Measurements from ENCODE around the gene TMBIM1. TPM values are rescaled to one million over a fixed set of nuclear protein-coding genes. Genes with fewer than 3 reads are reported as not detected.

Gene TMBIM1
- total RNA-seq, 4 donors from 2014 or later: 205 to 318 (median 287) TPM

- 33 to 44% methylated on average over 16 of the region's 16 CpGs for WGBS, 2 donors
- no peak for DNase-seq (ENCODE audit: low spot score in 2 of 2)
- H3K4me3 ChIP-seq (ENCODE audit: low read depth, poor library complexity, severe bottlenecking): no peak overlapping the region
- intact Hi-C loops (cut with DNase I; ENCODE audit: low total_unique reads): no loop called here
- no peak for TF ChIP-seq POLR2A (IDR thresholded peaks at IDR 0.05)
- TF ChIP-seq, protein P1, sequence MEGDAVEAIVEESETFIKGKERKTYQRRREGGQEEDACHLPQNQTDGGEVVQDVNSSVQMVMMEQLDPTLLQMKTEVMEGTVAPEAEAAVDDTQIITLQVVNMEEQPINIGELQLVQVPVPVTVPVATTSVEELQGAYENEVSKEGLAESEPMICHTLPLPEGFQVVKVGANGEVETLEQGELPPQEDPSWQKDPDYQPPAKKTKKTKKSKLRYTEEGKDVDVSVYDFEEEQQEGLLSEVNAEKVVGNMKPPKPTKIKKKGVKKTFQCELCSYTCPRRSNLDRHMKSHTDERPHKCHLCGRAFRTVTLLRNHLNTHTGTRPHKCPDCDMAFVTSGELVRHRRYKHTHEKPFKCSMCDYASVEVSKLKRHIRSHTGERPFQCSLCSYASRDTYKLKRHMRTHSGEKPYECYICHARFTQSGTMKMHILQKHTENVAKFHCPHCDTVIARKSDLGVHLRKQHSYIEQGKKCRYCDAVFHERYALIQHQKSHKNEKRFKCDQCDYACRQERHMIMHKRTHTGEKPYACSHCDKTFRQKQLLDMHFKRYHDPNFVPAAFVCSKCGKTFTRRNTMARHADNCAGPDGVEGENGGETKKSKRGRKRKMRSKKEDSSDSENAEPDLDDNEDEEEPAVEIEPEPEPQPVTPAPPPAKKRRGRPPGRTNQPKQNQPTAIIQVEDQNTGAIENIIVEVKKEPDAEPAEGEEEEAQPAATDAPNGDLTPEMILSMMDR (IDR thresholded peaks at IDR 0.05): no peak
Measured at GRCh38 chr2:218284106-218284811, 8.0 kb downstream of the TMBIM1 start.

- DNase-seq (ENCODE audit: low spot score in 2 of 2): no peak
- TF ChIP-seq, protein P1 (IDR thresholded peaks at IDR 0.05): no peak
- no peak for TF ChIP-seq POLR2A (IDR thresholded peaks at IDR 0.05)
- intact Hi-C loops (cut with DNase I; ENCODE audit: low total_unique reads): no loop called here
- H3K4me3 ChIP-seq (ENCODE audit: low read depth, poor library complexity, severe bottlenecking): no peak overlapping the region
- WGBS, 2 donors: 22 to 31% methylated on average over 17 of the region's 17 CpGs
Measured at GRCh38 chr2:218282173-218282991, 9.9 kb downstream of the TMBIM1 start.

GRCh38 chr2:218281449-218281848 is 10.9 kb downstream of the TMBIM1 start:
- TF ChIP-seq, protein P1 (IDR thresholded peaks at IDR 0.05): no peak
- TF ChIP-seq POLR2A (IDR thresholded peaks at IDR 0.05): no peak
- 38 to 47% methylated on average over 3 of the region's 3 CpGs for WGBS, 2 donors

DNA sequence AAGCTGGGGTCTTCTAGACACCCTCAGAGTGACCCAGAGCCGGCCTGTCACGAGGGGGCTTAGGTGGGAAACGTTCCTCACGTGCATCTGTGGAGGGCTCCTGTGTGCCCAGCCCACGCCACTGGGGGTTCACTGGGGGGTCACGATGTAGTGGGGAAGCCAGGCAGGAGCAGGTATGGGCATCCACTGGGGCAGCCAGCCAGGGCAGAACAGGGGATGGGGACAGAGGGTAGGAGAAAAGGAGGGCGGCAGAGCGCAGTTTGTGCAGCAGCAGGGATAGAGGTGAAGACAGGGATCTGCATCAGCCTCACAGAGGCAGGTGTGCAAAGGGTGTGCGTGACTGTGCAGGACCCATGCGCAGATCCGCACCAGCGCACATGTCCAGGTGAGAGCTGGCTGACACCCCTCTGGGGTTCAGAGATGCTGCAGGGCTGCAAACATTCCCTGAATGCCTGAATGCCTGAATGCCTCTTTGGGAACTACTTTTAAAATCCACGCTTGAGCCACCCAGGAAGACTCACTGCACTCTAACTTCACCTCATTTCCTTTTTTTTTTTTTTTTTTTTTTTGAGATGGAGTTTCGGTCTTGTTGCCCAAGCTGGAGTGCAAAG is 11.9 kb downstream of the TMBIM1 start:
- no peak overlapping the region for H3K4me3 ChIP-seq (ENCODE audit: low read depth, poor library complexity, severe bottlenecking)
- TF ChIP-seq, protein P1 (IDR thresholded peaks at IDR 0.05): no peak
- no peak for TF ChIP-seq POLR2A (IDR thresholded peaks at IDR 0.05)
- WGBS, 2 donors: 89 to 91% methylated on average over 14 of the region's 14 CpGs
- no peak for DNase-seq (ENCODE audit: low spot score in 2 of 2)
- intact Hi-C loops (cut with DNase I; ENCODE audit: low total_unique reads): no loop called here

More at GRCh38 chr2:218281449-218281848, 10.9 kb downstream of the TMBIM1 start:
- no peak overlapping the region for H3K4me3 ChIP-seq (ENCODE audit: low read depth, poor library complexity, severe bottlenecking)
- no peak for DNase-seq (ENCODE audit: low spot score in 2 of 2)
- intact Hi-C loops (cut with DNase I; ENCODE audit: low total_unique reads): no loop called here

- 72 to 73% methylated on average over 14 to 16 of the region's 16 CpGs for WGBS, 2 donors
- DNase-seq (ENCODE audit: low spot score in 2 of 2): no peak
- H3K4me3 ChIP-seq (ENCODE audit: low read depth, poor library complexity, severe bottlenecking): no peak overlapping the region
- no peak for TF ChIP-seq POLR2A (IDR thresholded peaks at IDR 0.05)
- TF ChIP-seq, protein P1 (IDR thresholded peaks at IDR 0.05): no peak
- intact Hi-C loops (cut with DNase I; ENCODE audit: low total_unique reads): loop anchor here (10.0 kb wide), 1 partner anchor 116 kb away; the partner anchor contains the start of gene CTDSP1
Measured at GRCh38 chr2:218278531-218279360, 13.6 kb downstream of the TMBIM1 start.
